B cell (primary cell): Measurements from ENCODE around the gene SPINT3. TPM values are rescaled to one million over a fixed set of nuclear protein-coding genes. Genes with fewer than 3 reads are reported as not detected.

Source experiments
- ATAC-seq: fragments of 200-7000 bp; cut with Tn5 transposase; one replicate; pipeline ENCODE4 v1.10.0; 2021; ENCODE audit warnings: low read depth, mild to moderate bottlenecking, moderate number of reproducible peaks, moderate library complexity
- CTCF ChIA-PET: fragments of 350-600 bp; sonication (Branson Sonifier 250); formaldehyde crosslinking; loops from one replicate; lab custom pipeline; 2021; ENCODE audit warnings: antibody characterized with exemption, inconsistent platforms; lab: Charles Lee
- POLR2A ChIA-PET: fragments of 350-600 bp; sonication (Branson Sonifier 250); formaldehyde crosslinking; loops from one replicate; lab custom pipeline; 2021; ENCODE audit warnings: antibody characterized with exemption; lab: Charles Lee
- DNase-seq: peaks from one replicate; pipeline ENCODE4 v3.0.0; 2013
- H2AFZ ChIP-seq: 2 replicates; pipeline ENCODE4 v1.6.1; 2012; ENCODE audit warnings: mild to moderate bottlenecking, low read depth, low read length; ENCODE audit not compliant: insufficient read depth, poor library complexity, severe bottlenecking
- H3K27ac ChIP-seq, 2 donors: 1 replicate in 1 of 2; 2 replicates in 1 of 2; pipeline ENCODE4 v1.5.1; 2012 to 2013; ENCODE audit warnings: low read length in 2 of 2, mild to moderate bottlenecking in 2 of 2, moderate library complexity in 1 of 2
- H3K27me3 ChIP-seq, 4 experiments: fragments of 200-600 bp in 1 of 4; sonication (generic) in 1 of 4; replicated peaks in 1 of 4; 1 replicate in 2 of 4; 2 replicates in 2 of 4; pipeline versions ENCODE4 v1.6.1 to v1.7.0; 2013 to 2016; ENCODE audit warnings: low read length in 3 of 4, mild to moderate bottlenecking in 2 of 4, mixed read lengths in 1 of 4, moderate library complexity in 1 of 4; ENCODE audit not compliant: insufficient read depth in 4 of 4, control insufficient read depth in 3 of 4; ENCODE audit errors: control extremely low read depth in 1 of 4
- H3K36me3 ChIP-seq, 2 experiments: replicated peaks in 1 of 2; 1 replicate in 1 of 2; 2 replicates in 1 of 2; pipeline versions ENCODE4 v1.6.1 to v1.7.1; 2013; ENCODE audit warnings: low read length in 1 of 2; ENCODE audit not compliant: insufficient read depth in 2 of 2, control insufficient read depth in 1 of 2; ENCODE audit errors: control extremely low read depth in 1 of 2, extremely low read depth in 1 of 2
- H3K4me1 ChIP-seq, 2 donors: fragments of 200-600 bp in 1 of 2; sonication (generic) in 1 of 2; 1 replicate in 1 of 2; 2 replicates in 1 of 2; pipeline versions ENCODE4 v1.5.1 to v1.6.1; 2013 to 2017; ENCODE audit warnings: low read length in 2 of 2; ENCODE audit not compliant: control insufficient read depth in 2 of 2, insufficient read depth in 2 of 2
- H3K4me2 ChIP-seq: replicated peaks from 2 replicates; pipeline ENCODE3; 2012; ENCODE audit warnings: mild to moderate bottlenecking, low read depth, low read length; ENCODE audit not compliant: poor library complexity, severe bottlenecking
- H3K4me3 ChIP-seq, 5 experiments: fragments of 200-600 bp in 1 of 5; sonication (generic) in 1 of 5; 1 replicate in 3 of 5; 2 replicates in 2 of 5; pipeline versions ENCODE4 v1.5.1 to v1.7.0; 2011 to 2016; ENCODE audit warnings: low read length in 4 of 5, mild to moderate bottlenecking in 4 of 5, low read depth in 2 of 5, control low read depth in 1 of 5, moderate library complexity in 1 of 5; ENCODE audit not compliant: insufficient read depth in 1 of 5; ENCODE audit errors: control extremely low read depth in 1 of 5, extremely low read depth in 1 of 5
- H3K79me2 ChIP-seq: fragments of 200-600 bp; sonication (generic); one replicate; pipeline ENCODE4 v1.6.0; 2016; ENCODE audit warnings: low read length; ENCODE audit not compliant: control insufficient read depth, insufficient read depth
- H3K9ac ChIP-seq: fragments of 200-600 bp; sonication (generic); 2 replicates; pipeline ENCODE4 v1.6.1; 2017; ENCODE audit warnings: mild to moderate bottlenecking, low read length, moderate library complexity
- H3K9me3 ChIP-seq, 3 donors: one replicate each; pipeline versions ENCODE4 v1.6.1 to v1.7.1; 2013; ENCODE audit warnings: low read length in 2 of 3; ENCODE audit not compliant: control insufficient read depth in 2 of 3, insufficient read depth in 1 of 3; ENCODE audit errors: control extremely low read depth in 1 of 3
- H4K20me1 ChIP-seq: 2 replicates; pipeline ENCODE4 v1.6.0; 2012; ENCODE audit warnings: mild to moderate bottlenecking, low read length; ENCODE audit not compliant: insufficient read depth, control insufficient read depth, poor library complexity, severe bottlenecking
- H3K27ac Mint-ChIP-seq: one replicate; pipeline ENCODE4 v1.8.0; 2021; ENCODE audit warnings: mixed read lengths
- H3K27me3 Mint-ChIP-seq: one replicate; pipeline ENCODE4 v1.8.0; 2021; ENCODE audit warnings: mixed read lengths
- H3K4me1 Mint-ChIP-seq: one replicate; pipeline ENCODE4 v1.8.0; 2021; ENCODE audit warnings: mixed read lengths
- H3K4me3 Mint-ChIP-seq: one replicate; pipeline ENCODE4 v1.8.0; 2021; ENCODE audit warnings: mixed read lengths
- H3K9me3 Mint-ChIP-seq: one replicate; pipeline ENCODE4 v1.8.0; 2022; ENCODE audit warnings: mixed read lengths; ENCODE audit not compliant: insufficient read depth
- EZH2 ChIP-seq: IDR thresholded peaks from 2 replicates; pipeline ENCODE4 v1.6.1; 2012; ENCODE audit warnings: borderline replicate concordance, low read depth, mild to moderate bottlenecking, moderate library complexity, low read length; ENCODE audit not compliant: insufficient read depth, poor library complexity, severe bottlenecking
- WGBS: methylation state at CpG from one replicate; pipeline ENCODE4 v1.1.5; 2013; ENCODE audit warnings: missing lambda C conversion rate; ENCODE audit not compliant: insufficient coverage; 5-methylcytosine and 5-hydroxymethylcytosine counted together
- intact Hi-C: fragments of 100-400 bp; cut with micrococcal nuclease; formaldehyde crosslinking; loops from one replicate; pipeline ENCODE4 v1.10.0; 2022
- polyA plus RNA-seq: library from polyadenylated mRNA; depleted of rRNA; stranded (reverse); fragments of >200 nt; gene quantifications from 2 replicates; pipeline ENCODE4 v1.2.3, GENCODE V29; 2012
- total RNA-seq, 2 donors: library from RNA; stranded (reverse); fragments of 120-200 nt in 1 of 2; gene quantifications; 1 replicate in 1 of 2; 2 replicates in 1 of 2; pipeline versions ENCODE4 v1.2.3 to v1.2.4, GENCODE V29; 2013 to 2022
- TF ChIP-seq, protein P1 (sequence below): fragments of 200-600 bp; IDR thresholded peaks from one replicate; pipeline ENCODE4 v1.8.0; 2022; ENCODE audit warnings: antibody characterized with exemption, mild to moderate bottlenecking

Gene SPINT3
- total and polyA plus RNA-seq, 2 donors (not counting 1 experiment from before 2014, with no cell fraction given): not detected

DNA sequence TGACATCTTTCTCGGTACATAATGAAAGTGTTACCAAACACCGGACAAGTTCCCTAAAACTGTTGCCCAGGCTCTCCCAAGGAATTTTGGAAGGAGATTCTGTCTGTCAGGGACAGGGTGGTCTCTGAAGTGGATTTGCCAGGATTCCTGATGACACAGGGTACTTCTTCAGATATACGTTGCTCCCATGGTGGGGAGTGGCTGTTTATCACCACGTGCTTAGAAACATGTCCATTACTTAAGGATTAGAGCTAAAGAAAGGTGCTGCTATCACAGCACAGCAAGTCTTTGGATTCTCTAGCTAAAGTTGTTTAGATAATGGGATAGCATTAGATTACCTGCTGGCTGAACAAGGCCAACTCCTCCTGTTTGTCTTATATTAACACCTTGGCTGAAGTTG lies 6.3 kb downstream of the SPINT3 start:
- ATAC-seq: no peak
- Histone ChIP-seq H3K4me1 (no peaks in the 10 kb centered on the region), H3K4me3 (no peak overlapping the region), H3K9me3 (no peaks in the 10 kb centered on the region), H4K20me1 (no peaks in the 10 kb centered on the region), H2AFZ (no peak overlapping the region), H3K4me2 (no peak overlapping the region), H3K36me3 (no peaks in the 10 kb centered on the region), H3K27ac (no peak overlapping the region), H3K79me2 (no peaks in the 10 kb centered on the region), H3K27me3 (peaks cover 0 to 19% (median 6%) of the 10 kb centered on the region in 4 experiments), H3K9ac (no peak overlapping the region)
- Mint-ChIP-seq H3K9me3 (no peaks in the 10 kb centered on the region), H3K27ac (no peak overlapping the region), H3K4me3 (no peak overlapping the region), H3K27me3 (peaks cover 37% of the 10 kb centered on the region), H3K4me1 (peaks cover 13% of the 10 kb centered on the region)
- intact Hi-C loops: no loop called here
- ChIA-PET CTCF (no interaction called here), POLR2A (no interaction called here)
- TF ChIP-seq EZH2: no peak
- TF ChIP-seq, protein P1, sequence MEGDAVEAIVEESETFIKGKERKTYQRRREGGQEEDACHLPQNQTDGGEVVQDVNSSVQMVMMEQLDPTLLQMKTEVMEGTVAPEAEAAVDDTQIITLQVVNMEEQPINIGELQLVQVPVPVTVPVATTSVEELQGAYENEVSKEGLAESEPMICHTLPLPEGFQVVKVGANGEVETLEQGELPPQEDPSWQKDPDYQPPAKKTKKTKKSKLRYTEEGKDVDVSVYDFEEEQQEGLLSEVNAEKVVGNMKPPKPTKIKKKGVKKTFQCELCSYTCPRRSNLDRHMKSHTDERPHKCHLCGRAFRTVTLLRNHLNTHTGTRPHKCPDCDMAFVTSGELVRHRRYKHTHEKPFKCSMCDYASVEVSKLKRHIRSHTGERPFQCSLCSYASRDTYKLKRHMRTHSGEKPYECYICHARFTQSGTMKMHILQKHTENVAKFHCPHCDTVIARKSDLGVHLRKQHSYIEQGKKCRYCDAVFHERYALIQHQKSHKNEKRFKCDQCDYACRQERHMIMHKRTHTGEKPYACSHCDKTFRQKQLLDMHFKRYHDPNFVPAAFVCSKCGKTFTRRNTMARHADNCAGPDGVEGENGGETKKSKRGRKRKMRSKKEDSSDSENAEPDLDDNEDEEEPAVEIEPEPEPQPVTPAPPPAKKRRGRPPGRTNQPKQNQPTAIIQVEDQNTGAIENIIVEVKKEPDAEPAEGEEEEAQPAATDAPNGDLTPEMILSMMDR: no peak
- 96% methylated on average over 4 of the region's 4 CpGs for WGBS
- DNase-seq: no peak

DNA sequence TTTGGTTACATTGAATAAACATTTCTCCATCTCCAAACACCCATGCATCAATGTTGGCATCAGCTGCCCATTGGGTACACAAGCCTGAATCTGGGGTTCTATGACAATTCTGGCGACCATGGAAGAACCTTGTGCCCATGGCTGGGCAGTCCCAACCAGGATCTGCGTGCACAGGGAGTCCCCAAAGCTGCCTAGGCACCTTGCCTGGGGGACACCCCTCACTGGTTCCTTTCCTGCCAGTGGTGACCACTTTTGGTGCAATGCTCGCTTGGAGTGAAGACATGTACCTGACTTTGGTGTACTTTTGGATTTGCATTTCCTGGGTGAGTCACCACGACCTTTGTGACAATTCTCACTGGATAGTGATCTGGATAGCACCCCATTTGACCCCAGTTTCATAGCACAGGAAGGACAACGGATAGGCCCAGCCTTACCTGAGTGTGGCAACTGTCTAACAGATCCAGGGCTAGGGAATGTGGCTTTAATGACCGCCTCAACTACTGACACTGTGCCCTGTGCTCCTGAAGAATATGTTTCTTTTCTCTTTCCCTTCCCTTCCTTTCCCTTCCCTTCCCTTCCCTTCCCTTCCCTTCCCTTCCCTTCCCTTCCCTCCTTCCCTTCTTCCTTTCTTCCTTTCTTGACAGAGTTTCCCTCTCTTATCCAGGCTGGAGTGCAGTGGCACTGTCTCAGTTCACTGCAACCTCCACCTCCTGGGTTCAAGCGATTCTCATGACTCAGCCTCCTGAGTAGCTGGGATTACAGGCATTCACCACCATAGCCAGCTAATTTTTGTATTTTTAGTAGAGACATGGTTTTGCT lies 7.1 kb downstream of the SPINT3 start:
- Histone ChIP-seq H3K4me2 (no peak overlapping the region), H3K4me1 (no peaks in the 10 kb centered on the region), H3K4me3 (no peak overlapping the region), H3K27ac (no peak overlapping the region), H2AFZ (no peak overlapping the region), H3K9ac (no peak overlapping the region), H3K79me2 (no peaks in the 10 kb centered on the region), H4K20me1 (no peaks in the 10 kb centered on the region), H3K27me3 (peaks cover 0 to 18% (median 6%) of the 10 kb centered on the region in 4 experiments), H3K9me3 (no peaks in the 10 kb centered on the region), H3K36me3 (no peaks in the 10 kb centered on the region)
- Mint-ChIP-seq H3K27ac (no peak overlapping the region), H3K4me1 (peaks cover 13% of the 10 kb centered on the region), H3K9me3 (no peaks in the 10 kb centered on the region), H3K4me3 (no peak overlapping the region), H3K27me3 (peaks cover 39% of the 10 kb centered on the region)
- no peak for TF ChIP-seq EZH2
- POLR2A ChIA-PET: no interaction called here
- CTCF ChIA-PET: no interaction called here
- DNase-seq (no peak), ATAC-seq (no peak)
- intact Hi-C loops: no loop called here
- 78% methylated on average over 5 of the region's 7 CpGs for WGBS
